ENCODE measurements around the gene C1orf105.
"Not testable (repeated sequence)": the region's sequence is repeated elsewhere in the genome, so short reads cannot be mapped to it uniquely, and the experiment has no call there.

C1orf105 gene

DNA sequence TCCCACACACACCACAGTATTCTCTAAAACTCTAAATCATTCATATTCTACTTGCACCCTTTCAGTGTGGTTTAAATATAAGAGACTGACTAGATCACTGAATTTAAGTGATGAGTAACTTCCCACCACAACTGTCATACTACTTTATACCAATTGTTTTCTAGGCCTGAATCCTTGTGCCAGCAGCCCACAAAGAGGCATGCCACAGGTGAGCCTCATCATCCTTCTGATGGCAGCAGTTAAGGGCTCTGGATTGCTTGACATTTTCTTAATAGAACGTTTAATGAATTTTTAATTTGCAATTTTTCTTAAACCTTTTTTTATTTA is 9.6 kb downstream of the C1orf105 start:
- H3K9me3 Mint-ChIP-seq = peaks cover 0 to 7% of the 10 kb centered on the region in 2 donors
- DNase-seq (no peak), ATAC-seq (peak; percentile 63)
- H3K4me3 Mint-ChIP-seq = no peak overlapping the region
- peak overlapping the region in 1 of 2 donors; percentile 22 for H3K27ac Mint-ChIP-seq
- H3K27me3 Mint-ChIP-seq = no peaks in the 10 kb centered on the region
- H3K4me1 Mint-ChIP-seq = peaks cover 36% of the 10 kb centered on the region

DNA sequence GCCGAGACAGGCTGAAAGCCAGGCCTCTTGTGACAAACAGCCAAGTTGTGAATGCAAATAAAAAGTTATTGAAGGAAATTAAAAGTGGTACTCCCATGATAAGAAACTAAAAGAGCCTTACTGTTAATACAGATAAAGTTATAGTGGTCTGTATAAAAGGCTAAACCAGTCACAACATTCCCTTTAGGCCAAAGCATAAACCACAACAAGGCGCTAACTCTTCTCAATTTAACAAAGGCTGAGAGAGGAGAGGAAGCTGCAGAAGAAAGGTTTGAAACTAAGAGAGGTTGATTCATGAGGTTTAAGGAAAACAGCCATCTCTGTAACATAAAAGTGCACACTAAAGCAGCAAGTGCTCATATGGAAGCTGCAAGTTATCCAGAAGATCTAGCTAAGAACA is 10.7 kb downstream of the C1orf105 start:
- ATAC-seq = peak; percentile 32
- Mint-ChIP-seq H3K9me3 (peaks cover 0 to 7% of the 10 kb centered on the region in 2 donors), H3K4me1 (peaks cover 36% of the 10 kb centered on the region), H3K27me3 (no peaks in the 10 kb centered on the region), H3K27ac (peak overlapping the region in 1 of 2 donors; percentile 22), H3K4me3 (peak overlapping the region; percentile 9 to 33)
- no peak for DNase-seq

DNA sequence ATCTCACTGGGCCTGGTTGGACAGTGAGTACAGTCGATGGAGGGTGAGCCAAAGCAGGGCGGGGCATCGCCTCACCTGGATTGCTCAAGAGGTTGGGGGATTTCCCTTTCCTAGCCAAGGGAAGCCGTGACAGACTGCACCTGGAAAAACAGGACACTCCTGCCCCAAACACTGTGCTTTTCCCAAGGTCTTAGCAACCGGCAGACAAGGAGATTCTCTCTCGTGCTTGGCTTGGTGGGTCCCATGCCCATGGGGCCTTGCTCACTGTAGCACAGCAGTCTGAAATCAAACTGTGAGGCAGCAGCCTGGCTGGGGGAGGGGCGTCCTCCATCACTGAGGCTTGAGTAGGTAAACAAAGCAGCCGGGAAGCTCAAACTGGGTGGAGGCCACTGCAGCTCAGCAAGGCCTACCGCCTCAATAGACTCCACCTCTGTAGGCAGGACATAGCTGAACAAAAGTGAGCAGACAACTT is 11.3 kb downstream of the C1orf105 start:
- H3K27me3 Mint-ChIP-seq = no peaks in the 10 kb centered on the region
- DNase-seq = no peak
- peaks cover 0 to 7% of the 10 kb centered on the region in 2 donors for H3K9me3 Mint-ChIP-seq
- H3K4me3 Mint-ChIP-seq = no peak overlapping the region
- peaks cover 36% of the 10 kb centered on the region for H3K4me1 Mint-ChIP-seq
- ATAC-seq = no peak
- H3K27ac Mint-ChIP-seq = no peak overlapping the region

DNA sequence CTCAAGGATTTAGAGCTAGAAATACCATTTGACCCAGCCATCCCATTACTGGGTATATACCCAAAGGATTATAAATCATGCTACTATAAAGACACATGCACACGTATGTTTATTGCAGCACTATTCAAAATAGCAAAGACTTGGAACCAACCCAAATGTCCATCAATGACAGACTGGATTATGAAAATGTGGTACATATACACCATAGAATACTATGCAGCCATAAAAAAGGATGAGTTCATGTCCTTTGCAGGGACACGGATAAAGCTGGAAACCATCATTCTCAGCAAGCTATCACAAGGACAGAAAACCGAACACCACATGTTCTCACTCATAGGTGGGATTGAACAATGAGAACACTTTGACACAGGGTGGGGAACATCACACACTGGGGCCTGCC is 16.7 kb downstream of the C1orf105 start:
- not testable (repeated sequence) for ATAC-seq, DNase-seq, H3K4me3 Mint-ChIP-seq, H3K27ac Mint-ChIP-seq, H3K27me3 Mint-ChIP-seq, H3K9me3 Mint-ChIP-seq
- peaks cover 29% of the 10 kb centered on the region for H3K4me1 Mint-ChIP-seq

GRCh38 chr1:172442404-172442803 is 21.9 kb downstream of the C1orf105 start:
- no peak overlapping the region for H3K27ac Mint-ChIP-seq
- peak overlapping the region in 1 of 2 donors; percentile 90 for H3K4me3 Mint-ChIP-seq
- H3K9me3 Mint-ChIP-seq = peaks cover 0 to 4% of the 10 kb centered on the region in 2 donors
- ATAC-seq (no peak), DNase-seq (no peak)
- H3K4me1 Mint-ChIP-seq = peaks cover 33% of the 10 kb centered on the region
- H3K27me3 Mint-ChIP-seq = no peaks in the 10 kb centered on the region

DNA sequence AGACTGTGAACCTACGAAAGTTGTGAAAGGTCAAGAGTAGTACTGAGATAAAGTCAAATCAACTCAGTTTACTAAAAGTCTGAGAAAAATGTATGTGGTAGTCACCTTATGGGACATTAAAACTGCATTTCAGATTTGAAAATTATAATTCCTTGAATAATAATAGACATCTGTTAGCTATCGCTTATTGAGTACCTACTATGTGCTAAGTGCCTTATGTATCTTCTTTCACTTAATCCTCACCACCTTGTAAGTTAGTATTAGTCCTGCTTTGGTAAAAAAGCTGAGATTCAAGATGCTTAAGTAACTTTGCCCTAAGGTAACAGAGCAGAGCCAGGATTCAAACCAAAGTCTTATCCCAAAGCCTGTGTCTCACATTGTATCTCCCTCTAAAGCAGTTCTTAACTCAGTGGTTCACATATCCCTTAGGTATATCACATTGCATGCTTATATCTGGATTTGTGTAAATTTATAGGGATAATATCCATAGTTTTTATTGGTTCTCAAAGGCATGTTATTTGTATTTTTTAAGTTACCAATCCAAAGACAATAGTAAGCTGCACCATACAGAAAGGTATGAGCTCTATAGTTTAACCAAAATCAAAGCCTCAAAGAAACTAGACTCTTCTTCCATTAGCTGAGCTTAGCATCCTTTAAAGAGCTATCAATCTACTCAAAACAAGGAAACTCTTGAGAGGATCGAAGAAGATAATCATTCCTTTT is 22.5 kb downstream of the C1orf105 start:
- H3K9me3 Mint-ChIP-seq = peaks cover 0 to 4% of the 10 kb centered on the region in 2 donors
- H3K27me3 Mint-ChIP-seq = no peaks in the 10 kb centered on the region
- H3K4me1 Mint-ChIP-seq = peaks cover 33% of the 10 kb centered on the region
- no peak for DNase-seq
- H3K4me3 Mint-ChIP-seq = peak overlapping the region; percentile 90
- peak overlapping the region; percentile 95 to 96 for H3K27ac Mint-ChIP-seq
- ATAC-seq = no peak

GRCh38 chr1:172443666-172444453 is 23.4 kb downstream of the C1orf105 start, which contains the start of gene PIGC:
Gene PIGC, minus strand, starts transcription at chr1:172444069. Its CDS starts 1,447 bp downstream, at chr1:172442622.
- peak; percentile 99 for ATAC-seq
- Mint-ChIP-seq H3K9me3 (no peaks in the 10 kb centered on the region), H3K4me1 (peaks cover 33% of the 10 kb centered on the region), H3K27me3 (no peaks in the 10 kb centered on the region), H3K4me3 (peak within 1 kb of the TSS; percentile 90), H3K27ac (peak within 1 kb of the TSS; percentile 95 to 96)
- peak; percentile 89 to 92 for DNase-seq

- H3K9me3 Mint-ChIP-seq = no peaks in the 10 kb centered on the region
- H3K27me3 Mint-ChIP-seq = no peaks in the 10 kb centered on the region
- peaks cover 41% of the 10 kb centered on the region for H3K4me1 Mint-ChIP-seq
- no peak overlapping the region for H3K27ac Mint-ChIP-seq
- DNase-seq = no peak
- no peak for ATAC-seq
- H3K4me3 Mint-ChIP-seq = no peak overlapping the region
Measured at GRCh38 chr1:172446547-172446946, 26.1 kb downstream of the C1orf105 start.

DNA sequence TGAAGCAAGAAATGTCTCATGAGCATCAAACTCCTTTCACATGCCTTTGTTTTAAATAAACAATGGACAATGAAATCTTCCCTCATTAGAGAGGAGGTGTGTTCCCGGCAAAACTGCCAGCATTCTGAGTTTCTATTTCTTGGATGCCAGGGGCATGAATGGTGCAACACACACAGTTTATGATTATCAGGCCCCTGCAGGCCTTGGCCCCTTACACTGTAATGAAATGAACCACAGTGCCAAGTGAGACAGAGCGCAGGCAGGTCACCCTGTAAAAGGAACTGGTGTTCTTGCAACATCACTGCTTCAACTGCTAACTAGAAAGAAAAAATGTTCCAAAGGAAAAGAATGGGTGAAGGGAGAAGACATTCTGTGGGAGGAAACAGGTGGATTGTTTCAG is 27.2 kb downstream of the C1orf105 start:
- DNase-seq = no peak
- Mint-ChIP-seq H3K4me1 (peaks cover 30% of the 10 kb centered on the region), H3K4me3 (no peak overlapping the region), H3K9me3 (no peaks in the 10 kb centered on the region), H3K27ac (no peak overlapping the region), H3K27me3 (no peaks in the 10 kb centered on the region)
- ATAC-seq = no peak

GRCh38 chr1:172448995-172449584 is 28.6 kb downstream of the C1orf105 start:
- ATAC-seq (peak; percentile 15), DNase-seq (no peak)
- no peaks in the 10 kb centered on the region for H3K27me3 Mint-ChIP-seq
- H3K9me3 Mint-ChIP-seq = no peaks in the 10 kb centered on the region
- no peak overlapping the region for H3K27ac Mint-ChIP-seq
- peaks cover 30% of the 10 kb centered on the region for H3K4me1 Mint-ChIP-seq
- H3K4me3 Mint-ChIP-seq = no peak overlapping the region

- ATAC-seq (peak; percentile 53), DNase-seq (peak; percentile 23 to 34)
- H3K4me1 Mint-ChIP-seq = peaks cover 26% of the 10 kb centered on the region
- peak overlapping the region in 1 of 2 donors; percentile 23 for H3K4me3 Mint-ChIP-seq
- no peaks in the 10 kb centered on the region for H3K27me3 Mint-ChIP-seq
- H3K27ac Mint-ChIP-seq = no peak overlapping the region
- H3K9me3 Mint-ChIP-seq = no peaks in the 10 kb centered on the region
Measured at GRCh38 chr1:172449585-172450523, 29.4 kb downstream of the C1orf105 start.

GRCh38 chr1:172450524-172450885 is 30.0 kb downstream of the C1orf105 start:
- Mint-ChIP-seq H3K4me3 (peak overlapping the region in 1 of 2 donors; percentile 44), H3K27ac (no peak overlapping the region), H3K4me1 (peaks cover 26% of the 10 kb centered on the region), H3K27me3 (no peaks in the 10 kb centered on the region), H3K9me3 (no peaks in the 10 kb centered on the region)
- ATAC-seq (no peak), DNase-seq (no peak)

DNA sequence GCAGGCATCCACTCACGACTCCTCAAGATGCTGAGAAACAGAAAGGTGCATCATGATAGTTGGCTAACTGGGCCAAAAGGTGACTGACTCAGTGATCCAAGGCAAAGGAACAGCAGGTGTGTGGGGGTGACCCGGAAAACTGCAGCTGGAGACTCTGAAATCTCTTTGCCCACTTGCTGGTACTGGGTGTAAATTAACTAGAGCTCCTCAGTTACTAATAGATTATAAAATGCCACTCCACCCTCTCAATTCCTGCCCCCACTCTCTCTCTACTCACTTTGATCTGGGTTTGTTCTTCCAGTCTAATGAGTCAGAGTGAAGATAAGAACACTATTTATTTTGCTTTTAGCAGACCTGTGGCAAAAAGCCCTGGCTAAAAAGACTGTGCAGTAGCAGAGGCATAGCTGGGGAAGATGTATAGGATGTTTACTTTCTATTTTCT is 30.5 kb downstream of the C1orf105 start:
- ATAC-seq (peak; percentile 86), DNase-seq (peak in 1 of 2 donors; percentile 29)
- Mint-ChIP-seq H3K27ac (no peak overlapping the region), H3K9me3 (no peaks in the 10 kb centered on the region), H3K27me3 (no peaks in the 10 kb centered on the region), H3K4me1 (peaks cover 26% of the 10 kb centered on the region), H3K4me3 (no peak overlapping the region)

DNA sequence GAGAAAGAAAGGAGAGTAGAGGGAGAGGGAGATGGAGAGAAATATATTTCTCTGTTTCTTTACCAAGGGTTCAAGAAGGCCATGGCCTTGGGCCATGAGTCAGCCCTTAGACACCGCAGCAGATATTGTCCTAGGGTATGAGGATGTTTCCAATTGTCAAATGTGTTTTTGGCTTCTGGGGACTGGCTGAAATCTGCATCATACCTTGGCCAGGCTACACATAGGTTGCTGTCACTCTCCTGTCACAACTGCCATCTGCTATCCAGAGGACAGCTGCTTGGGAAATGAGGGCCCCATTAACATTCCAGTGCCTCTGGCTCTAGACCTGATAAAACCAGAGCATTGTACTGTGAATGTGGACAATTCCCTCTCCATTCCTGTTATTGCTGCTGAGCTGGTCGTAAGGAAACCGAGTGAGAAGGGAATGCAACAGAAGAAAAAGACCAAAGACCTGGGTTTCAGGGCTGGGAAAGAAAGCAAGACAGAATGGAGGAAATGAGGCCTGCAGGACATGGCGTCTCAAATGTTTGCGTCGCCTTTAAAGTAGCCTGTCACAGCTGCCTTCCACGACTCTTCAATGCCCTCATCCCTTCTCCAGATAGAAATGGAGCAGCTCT is 32.2 kb downstream of the C1orf105 start:
- Mint-ChIP-seq H3K9me3 (no peaks in the 10 kb centered on the region), H3K4me1 (peaks cover 26% of the 10 kb centered on the region), H3K27me3 (no peaks in the 10 kb centered on the region), H3K4me3 (no peak overlapping the region), H3K27ac (no peak overlapping the region)
- DNase-seq (no peak), ATAC-seq (no peak)
